GM12801 (cell line): ENCODE results near the gene NKAIN2.

Experiments
- CTCF ChIP-seq: IDR thresholded peaks from one replicate; pipeline ENCODE4 v1.5.1; 2011; ENCODE audit warnings: control low read depth; ENCODE audit not compliant: insufficient read length; ENCODE audit errors: extremely low read depth

The NKAIN2 gene

GRCh38 chr6:124478906-124479305 lies 675.2 kb downstream of the NKAIN2 start:
- TF ChIP-seq CTCF = no peak

- TF ChIP-seq CTCF = no peak
Measured at GRCh38 chr6:124479991-124480430, 676.3 kb downstream of the NKAIN2 start.

- no peak for TF ChIP-seq CTCF
Measured at GRCh38 chr6:124482071-124482491, 678.4 kb downstream of the NKAIN2 start.

GRCh38 chr6:124487623-124488431 lies 684.2 kb downstream of the NKAIN2 start:
- TF ChIP-seq CTCF = no peak

- no peak for TF ChIP-seq CTCF
Measured at GRCh38 chr6:124490122-124490521, 686.5 kb downstream of the NKAIN2 start.

- TF ChIP-seq CTCF = no peak
Measured at GRCh38 chr6:124493259-124493658, 689.6 kb downstream of the NKAIN2 start.

GRCh38 chr6:124494956-124495664 lies 691.4 kb downstream of the NKAIN2 start:
- TF ChIP-seq CTCF = no peak
